ENCODE measurements around the gene IGFL1.
"Not testable (repeated sequence)": the region's sequence is repeated elsewhere in the genome, so short reads cannot be mapped to it uniquely, and the experiment has no call there.

The IGFL1 gene

GRCh38 chr19:46229442-46229841 is at the start of gene IGFL1:
IGFL1 (plus strand) TSS chr19:46229742; CDS start chr19:46229775, 33 bp downstream.
- no peak for FAIRE-seq

GRCh38 chr19:46180701-46181387 is 48.7 kb upstream of the IGFL1 start:
- FAIRE-seq, result no peak

- no peak for FAIRE-seq
Observed at GRCh38 chr19:46181388-46181779, 48.2 kb upstream of the IGFL1 start.

GRCh38 chr19:46182476-46182875 is 47.1 kb upstream of the IGFL1 start:
- FAIRE-seq, result no peak

GRCh38 chr19:46184775-46185710 is 44.5 kb upstream of the IGFL1 start:
- not testable (repeated sequence) for FAIRE-seq

- no peak for FAIRE-seq
Observed at GRCh38 chr19:46186101-46186716, 43.3 kb upstream of the IGFL1 start.

GRCh38 chr19:46186717-46187101 is 42.8 kb upstream of the IGFL1 start:
- FAIRE-seq, result no peak

- FAIRE-seq, result no peak
Observed at GRCh38 chr19:46189971-46190888, 39.3 kb upstream of the IGFL1 start.

- no peak for FAIRE-seq
Observed at GRCh38 chr19:46191356-46191755, 38.2 kb upstream of the IGFL1 start.

- no peak for FAIRE-seq
Observed at GRCh38 chr19:46191972-46192371, 37.6 kb upstream of the IGFL1 start.

- not testable (repeated sequence) for FAIRE-seq
Observed at GRCh38 chr19:46192626-46192991, 36.9 kb upstream of the IGFL1 start.

- FAIRE-seq, result no peak
Observed at GRCh38 chr19:46192992-46193650, 36.4 kb upstream of the IGFL1 start.

GRCh38 chr19:46193678-46194077 is 35.9 kb upstream of the IGFL1 start:
- FAIRE-seq, result no peak

- FAIRE-seq, result no peak
Observed at GRCh38 chr19:46195104-46195503, 34.4 kb upstream of the IGFL1 start.

GRCh38 chr19:46195919-46196318 is 33.6 kb upstream of the IGFL1 start:
- FAIRE-seq, result not testable (repeated sequence)

- FAIRE-seq, result no peak
Observed at GRCh38 chr19:46196410-46197124, 33.0 kb upstream of the IGFL1 start.

- no peak for FAIRE-seq
Observed at GRCh38 chr19:46197314-46198070, 32.0 kb upstream of the IGFL1 start.

GRCh38 chr19:46198756-46199155 is 30.8 kb upstream of the IGFL1 start:
- no peak for FAIRE-seq

- no peak for FAIRE-seq
Observed at GRCh38 chr19:46201454-46202310, 27.9 kb upstream of the IGFL1 start.

GRCh38 chr19:46202426-46202825 is 27.1 kb upstream of the IGFL1 start:
- no peak for FAIRE-seq

Measured in A204.1 (cell line).